ENCODE measurements around the gene SGCG.
"Not testable (repeated sequence)": the region's sequence is repeated elsewhere in the genome, so short reads cannot be mapped to it uniquely, and the experiment has no call there.

SGCG gene

GRCh38 chr13:23205807-23206206 lies 25.0 kb downstream of the SGCG start:
- DNase-seq (ENCODE audit: low read depth, low spot score), result no peak

- no peak for DNase-seq (ENCODE audit: low read depth, low spot score)
Measured at GRCh38 chr13:23212671-23213070, 31.9 kb downstream of the SGCG start.

GRCh38 chr13:23231241-23231640 lies 50.5 kb downstream of the SGCG start:
- no peak for DNase-seq (ENCODE audit: low read depth, low spot score)

GRCh38 chr13:23235994-23236393 lies 55.2 kb downstream of the SGCG start:
- DNase-seq (ENCODE audit: low read depth, low spot score), result no peak

GRCh38 chr13:23243066-23243465 lies 62.3 kb downstream of the SGCG start:
- no peak for DNase-seq (ENCODE audit: low read depth, low spot score)

- not testable (repeated sequence) for DNase-seq (ENCODE audit: low read depth, low spot score)
Measured at GRCh38 chr13:23248410-23248809, 67.6 kb downstream of the SGCG start.

GRCh38 chr13:23254506-23254905 lies 73.7 kb downstream of the SGCG start:
- no peak for DNase-seq (ENCODE audit: low read depth, low spot score)

GRCh38 chr13:23267571-23267970 lies 86.8 kb downstream of the SGCG start:
- no peak for DNase-seq (ENCODE audit: low read depth, low spot score)

- DNase-seq (ENCODE audit: low read depth, low spot score), result no peak
Measured at GRCh38 chr13:23268441-23268840, 87.7 kb downstream of the SGCG start.

- no peak for DNase-seq (ENCODE audit: low read depth, low spot score)
Measured at GRCh38 chr13:23271331-23271730, 90.6 kb downstream of the SGCG start.

GRCh38 chr13:23273498-23273897 lies 92.7 kb downstream of the SGCG start:
- DNase-seq (ENCODE audit: low read depth, low spot score), result no peak

- no peak for DNase-seq (ENCODE audit: low read depth, low spot score)
Measured at GRCh38 chr13:23279321-23279720, 98.5 kb downstream of the SGCG start.

- DNase-seq (ENCODE audit: low read depth, low spot score), result no peak
Measured at GRCh38 chr13:23288564-23288963, 107.8 kb downstream of the SGCG start.

GRCh38 chr13:23288995-23289394 lies 108.2 kb downstream of the SGCG start:
- no peak for DNase-seq (ENCODE audit: low read depth, low spot score)

GRCh38 chr13:23289917-23290357 lies 109.2 kb downstream of the SGCG start:
- DNase-seq (ENCODE audit: low read depth, low spot score), result no peak

GRCh38 chr13:23292586-23292985 lies 111.8 kb downstream of the SGCG start:
- no peak for DNase-seq (ENCODE audit: low read depth, low spot score)

GRCh38 chr13:23314837-23315236 lies 134.1 kb downstream of the SGCG start:
- not testable (repeated sequence) for DNase-seq (ENCODE audit: low read depth, low spot score)

GRCh38 chr13:23319883-23320224 lies 139.1 kb downstream of the SGCG start:
- no peak for DNase-seq (ENCODE audit: low read depth, low spot score)

GRCh38 chr13:23320926-23321534 lies 140.3 kb downstream of the SGCG start:
- no peak for DNase-seq (ENCODE audit: low read depth, low spot score)

- peak; percentile 67 for DNase-seq (ENCODE audit: low read depth, low spot score)
Measured at GRCh38 chr13:23321535-23322241, 140.9 kb downstream of the SGCG start.

GRCh38 chr13:23322353-23323336 lies 141.9 kb downstream of the SGCG start:
- no peak for DNase-seq (ENCODE audit: low read depth, low spot score)
